ENCODE data around the gene NPAS3.
"Not testable (repeated sequence)": the region's sequence is repeated elsewhere in the genome, so short reads cannot be mapped to it uniquely, and the experiment has no call there.

The NPAS3 gene

GRCh38 chr14:33062476-33062875 lies 123.8 kb downstream of the NPAS3 start:
- Histone ChIP-seq H3K27ac (ENCODE audit: low read length) (no peak overlapping the region), H3K4me3 (ENCODE audit: low read length) (no peak overlapping the region), H3K9ac (ENCODE audit: low read length) (no peak overlapping the region), H3K27me3 (ENCODE audit: control insufficient read depth, insufficient read depth, low read length) (no peaks in the 10 kb centered on the region), H3K4me1 (ENCODE audit: control insufficient read depth, low read depth, low read length) (no peaks in the 10 kb centered on the region), H3K36me3 (ENCODE audit: control insufficient read depth, low read depth, low read length) (no peaks in the 10 kb centered on the region), H3K9me3 (ENCODE audit: control insufficient read depth, low read depth, low read length) (no peaks in the 10 kb centered on the region)

GRCh38 chr14:33062881-33063280 lies 124.2 kb downstream of the NPAS3 start:
- no peaks in the 10 kb centered on the region for H3K36me3 ChIP-seq (ENCODE audit: control insufficient read depth, low read depth, low read length)
- no peak overlapping the region for H3K4me3 ChIP-seq (ENCODE audit: low read length)
- no peaks in the 10 kb centered on the region for H3K9me3 ChIP-seq (ENCODE audit: control insufficient read depth, low read depth, low read length)
- H3K27ac ChIP-seq (ENCODE audit: low read length), result no peak overlapping the region
- H3K4me1 ChIP-seq (ENCODE audit: control insufficient read depth, low read depth, low read length), result no peaks in the 10 kb centered on the region
- H3K27me3 ChIP-seq (ENCODE audit: control insufficient read depth, insufficient read depth, low read length), result no peaks in the 10 kb centered on the region
- no peak overlapping the region for H3K9ac ChIP-seq (ENCODE audit: low read length)

GRCh38 chr14:33063521-33063920 lies 124.8 kb downstream of the NPAS3 start:
- Histone ChIP-seq H3K36me3 (ENCODE audit: control insufficient read depth, low read depth, low read length) (no peaks in the 10 kb centered on the region), H3K27me3 (ENCODE audit: control insufficient read depth, insufficient read depth, low read length) (no peaks in the 10 kb centered on the region), H3K4me3 (ENCODE audit: low read length) (no peak overlapping the region), H3K9ac (ENCODE audit: low read length) (no peak overlapping the region), H3K9me3 (ENCODE audit: control insufficient read depth, low read depth, low read length) (no peaks in the 10 kb centered on the region), H3K4me1 (ENCODE audit: control insufficient read depth, low read depth, low read length) (no peaks in the 10 kb centered on the region), H3K27ac (ENCODE audit: low read length) (no peak overlapping the region)

GRCh38 chr14:33065634-33066033 lies 127.0 kb downstream of the NPAS3 start:
- H3K9me3 ChIP-seq (ENCODE audit: control insufficient read depth, low read depth, low read length), result no peaks in the 10 kb centered on the region
- no peaks in the 10 kb centered on the region for H3K4me1 ChIP-seq (ENCODE audit: control insufficient read depth, low read depth, low read length)
- H3K9ac ChIP-seq (ENCODE audit: low read length), result no peak overlapping the region
- no peak overlapping the region for H3K4me3 ChIP-seq (ENCODE audit: low read length)
- no peak overlapping the region for H3K27ac ChIP-seq (ENCODE audit: low read length)
- H3K27me3 ChIP-seq (ENCODE audit: control insufficient read depth, insufficient read depth, low read length), result no peaks in the 10 kb centered on the region
- H3K36me3 ChIP-seq (ENCODE audit: control insufficient read depth, low read depth, low read length), result no peaks in the 10 kb centered on the region

GRCh38 chr14:33068040-33068439 lies 129.4 kb downstream of the NPAS3 start:
- Histone ChIP-seq H3K9ac (ENCODE audit: low read length) (no peak overlapping the region), H3K36me3 (ENCODE audit: control insufficient read depth, low read depth, low read length) (no peaks in the 10 kb centered on the region), H3K27ac (ENCODE audit: low read length) (no peak overlapping the region), H3K4me3 (ENCODE audit: low read length) (no peak overlapping the region), H3K9me3 (ENCODE audit: control insufficient read depth, low read depth, low read length) (no peaks in the 10 kb centered on the region), H3K4me1 (ENCODE audit: control insufficient read depth, low read depth, low read length) (no peaks in the 10 kb centered on the region), H3K27me3 (ENCODE audit: control insufficient read depth, insufficient read depth, low read length) (no peaks in the 10 kb centered on the region)

- H3K27ac ChIP-seq (ENCODE audit: low read length), result no peak overlapping the region
- H3K27me3 ChIP-seq (ENCODE audit: control insufficient read depth, insufficient read depth, low read length), result no peaks in the 10 kb centered on the region
- H3K4me1 ChIP-seq (ENCODE audit: control insufficient read depth, low read depth, low read length), result no peaks in the 10 kb centered on the region
- H3K36me3 ChIP-seq (ENCODE audit: control insufficient read depth, low read depth, low read length), result no peaks in the 10 kb centered on the region
- no peak overlapping the region for H3K4me3 ChIP-seq (ENCODE audit: low read length)
- H3K9me3 ChIP-seq (ENCODE audit: control insufficient read depth, low read depth, low read length), result no peaks in the 10 kb centered on the region
- H3K9ac ChIP-seq (ENCODE audit: low read length), result no peak overlapping the region
These were observed 129.9 kb downstream of the NPAS3 start for GRCh38 chr14:33068626-33069025.

- Histone ChIP-seq H3K9me3 (ENCODE audit: control insufficient read depth, low read depth, low read length) (no peaks in the 10 kb centered on the region), H3K4me3 (ENCODE audit: low read length) (no peak overlapping the region), H3K4me1 (ENCODE audit: control insufficient read depth, low read depth, low read length) (no peaks in the 10 kb centered on the region), H3K27me3 (ENCODE audit: control insufficient read depth, insufficient read depth, low read length) (no peaks in the 10 kb centered on the region), H3K9ac (ENCODE audit: low read length) (no peak overlapping the region), H3K27ac (ENCODE audit: low read length) (no peak overlapping the region), H3K36me3 (ENCODE audit: control insufficient read depth, low read depth, low read length) (no peaks in the 10 kb centered on the region)
These were observed 131.8 kb downstream of the NPAS3 start for GRCh38 chr14:33070475-33070874.

- H3K9ac ChIP-seq (ENCODE audit: low read length), result no peak overlapping the region
- H3K27ac ChIP-seq (ENCODE audit: low read length), result no peak overlapping the region
- no peak overlapping the region for H3K4me3 ChIP-seq (ENCODE audit: low read length)
- H3K27me3 ChIP-seq (ENCODE audit: control insufficient read depth, insufficient read depth, low read length), result no peaks in the 10 kb centered on the region
- no peaks in the 10 kb centered on the region for H3K36me3 ChIP-seq (ENCODE audit: control insufficient read depth, low read depth, low read length)
- H3K9me3 ChIP-seq (ENCODE audit: control insufficient read depth, low read depth, low read length), result no peaks in the 10 kb centered on the region
- H3K4me1 ChIP-seq (ENCODE audit: control insufficient read depth, low read depth, low read length), result peaks cover 5% of the 10 kb centered on the region
These were observed 134.3 kb downstream of the NPAS3 start for GRCh38 chr14:33073023-33073422.

- no peaks in the 10 kb centered on the region for H3K27me3 ChIP-seq (ENCODE audit: control insufficient read depth, insufficient read depth, low read length)
- H3K9ac ChIP-seq (ENCODE audit: low read length), result no peak overlapping the region
- H3K9me3 ChIP-seq (ENCODE audit: control insufficient read depth, low read depth, low read length), result no peaks in the 10 kb centered on the region
- no peak overlapping the region for H3K27ac ChIP-seq (ENCODE audit: low read length)
- H3K4me1 ChIP-seq (ENCODE audit: control insufficient read depth, low read depth, low read length), result peaks cover 5% of the 10 kb centered on the region
- no peak overlapping the region for H3K4me3 ChIP-seq (ENCODE audit: low read length)
- no peaks in the 10 kb centered on the region for H3K36me3 ChIP-seq (ENCODE audit: control insufficient read depth, low read depth, low read length)
These were observed 142.6 kb downstream of the NPAS3 start for GRCh38 chr14:33081259-33081658.

GRCh38 chr14:33085799-33086198 lies 147.1 kb downstream of the NPAS3 start:
- H3K36me3 ChIP-seq (ENCODE audit: control insufficient read depth, low read depth, low read length), result no peaks in the 10 kb centered on the region
- H3K27ac ChIP-seq (ENCODE audit: low read length), result no peak overlapping the region
- no peak overlapping the region for H3K9ac ChIP-seq (ENCODE audit: low read length)
- H3K4me3 ChIP-seq (ENCODE audit: low read length), result no peak overlapping the region
- H3K9me3 ChIP-seq (ENCODE audit: control insufficient read depth, low read depth, low read length), result peaks cover 10% of the 10 kb centered on the region
- no peaks in the 10 kb centered on the region for H3K4me1 ChIP-seq (ENCODE audit: control insufficient read depth, low read depth, low read length)
- no peaks in the 10 kb centered on the region for H3K27me3 ChIP-seq (ENCODE audit: control insufficient read depth, insufficient read depth, low read length)

GRCh38 chr14:33088274-33088673 lies 149.6 kb downstream of the NPAS3 start:
- not testable (repeated sequence) for H3K27ac ChIP-seq (ENCODE audit: low read length); H3K9ac ChIP-seq (ENCODE audit: low read length); H3K4me3 ChIP-seq (ENCODE audit: low read length); H3K36me3 ChIP-seq (ENCODE audit: control insufficient read depth, low read depth, low read length); H3K27me3 ChIP-seq (ENCODE audit: control insufficient read depth, insufficient read depth, low read length); H3K4me1 ChIP-seq (ENCODE audit: control insufficient read depth, low read depth, low read length)
- peaks cover 10% of the 10 kb centered on the region for H3K9me3 ChIP-seq (ENCODE audit: control insufficient read depth, low read depth, low read length)

GRCh38 chr14:33098016-33098415 lies 159.3 kb downstream of the NPAS3 start:
- Histone ChIP-seq H3K9ac (ENCODE audit: low read length) (no peak overlapping the region), H3K9me3 (ENCODE audit: control insufficient read depth, low read depth, low read length) (no peaks in the 10 kb centered on the region), H3K4me1 (ENCODE audit: control insufficient read depth, low read depth, low read length) (no peaks in the 10 kb centered on the region), H3K4me3 (ENCODE audit: low read length) (no peak overlapping the region), H3K36me3 (ENCODE audit: control insufficient read depth, low read depth, low read length) (no peaks in the 10 kb centered on the region), H3K27ac (ENCODE audit: low read length) (no peak overlapping the region), H3K27me3 (ENCODE audit: control insufficient read depth, insufficient read depth, low read length) (no peaks in the 10 kb centered on the region)

Data from iPS-18a (cell line).